Measurements from ENCODE around the gene MED8. TPM values are rescaled to one million over a fixed set of nuclear protein-coding genes. Genes with fewer than 3 reads are reported as not detected.

Gene MED8
- total and polyA plus RNA-seq, 9 of the 15 experiments (the other 6 are each of a cell fraction or from before 2014, with no cell fraction given): 23.0 to 120 (median 56.4) TPM

GRCh38 chr1:43395523-43395922 is 5.9 kb upstream of the MED8 start:
- H2AFZ ChIP-seq (ENCODE audit: low read depth, low read length): no peak overlapping the region
- no peaks in the 10 kb centered on the region for H4K20me1 ChIP-seq (replicated peaks; ENCODE audit: control insufficient read depth, insufficient read depth, low read length)
- in situ Hi-C loops (cut with MboI): no loop called here
- CTCF ChIA-PET (ENCODE audit: low intra/inter-chr PET ratio): no interaction called here
- BruUV-seq (replicated peaks): no TSS peak
- H3K79me2 ChIP-seq (ENCODE audit: control insufficient read depth, insufficient read depth, low read length): peaks cover 8% of the 10 kb centered on the region
- H3K27me3 ChIP-seq (ENCODE audit: control insufficient read depth in 2 of 2, insufficient read depth in 2 of 2, low read length in 2 of 2): no peaks in the 10 kb centered on the region
- POLR2A ChIA-PET: interaction anchor here (0.7 kb wide), 1 partner anchor 18 kb away, joined by 3 read pairs; no protein-coding TSS in a partner anchor
- H3K4me3 ChIP-seq: no peak overlapping the region
- H3K36me3 ChIP-seq (ENCODE audit: control insufficient read depth, insufficient read depth, low read length): no peaks in the 10 kb centered on the region; the same call in 2 of the 3 replicates
- 69% methylated on average over 4 of the region's 4 CpGs for WGBS (ENCODE audit: insufficient coverage, low coverage, missing lambda C conversion rate)
- H3K9ac ChIP-seq (ENCODE audit: insufficient read depth in 1 of 2, low read depth in 2 of 2, low read length in 2 of 2): no peak overlapping the region
- no peaks in the 10 kb centered on the region for H3K9me3 ChIP-seq (replicated peaks; ENCODE audit: control insufficient read depth, insufficient read depth, low read depth, low read length)
- FAIRE-seq: no peak
- TF ChIP-seq TOE1 (IDR thresholded peaks at IDR 0.05; ENCODE audit: borderline replicate concordance) (no peak), TOE1 (CRISPR knock-in tag; IDR thresholded peaks at IDR 0.05; ENCODE audit: borderline replicate concordance, low read depth) (no peak), ETV1 (tag; conservative IDR thresholded peaks at IDR 0.05; ENCODE audit: low read depth) (no peak), FOXK1 (CRISPR knock-in tag; IDR thresholded peaks at IDR 0.05; ENCODE audit: borderline replicate concordance) (no peak), ZNF699 (CRISPR knock-in tag; IDR thresholded peaks at IDR 0.05; ENCODE audit: insufficient replicate concordance) (no peak), JUNB (CRISPR knock-in tag; conservative IDR thresholded peaks at IDR 0.05) (no peak), RBBP5 (IDR thresholded peaks at IDR 0.05; ENCODE audit: borderline replicate concordance, insufficient read depth, low read length, poor library complexity, severe bottlenecking) (no peak), MED1 (CRISPR knock-in tag; IDR thresholded peaks at IDR 0.05; ENCODE audit: borderline replicate concordance) (no peak), SIN3A (IDR thresholded peaks at IDR 0.05; ENCODE audit: borderline replicate concordance in 2 of 2, control insufficient read depth in 1 of 2, low read depth in 2 of 2, low read length in 2 of 2) (no peak), BRD4 (IDR thresholded peaks at IDR 0.05) (no peak), KLF1 (tag; IDR thresholded peaks at IDR 0.05) (no peak), MAFK (IDR thresholded peaks at IDR 0.05; ENCODE audit: low read length) (no peak), ZC3H8 (IDR thresholded peaks at IDR 0.05) (no peak), ZNF224 (CRISPR knock-in tag; IDR thresholded peaks at IDR 0.05) (no peak), SRF (CRISPR knock-in tag; IDR thresholded peaks at IDR 0.05) (no peak), MCM5 (IDR thresholded peaks at IDR 0.05; ENCODE audit: low read depth) (no peak), ZNF592 (IDR thresholded peaks at IDR 0.05) (no peak)
- TF ChIP-seq, protein P1, sequence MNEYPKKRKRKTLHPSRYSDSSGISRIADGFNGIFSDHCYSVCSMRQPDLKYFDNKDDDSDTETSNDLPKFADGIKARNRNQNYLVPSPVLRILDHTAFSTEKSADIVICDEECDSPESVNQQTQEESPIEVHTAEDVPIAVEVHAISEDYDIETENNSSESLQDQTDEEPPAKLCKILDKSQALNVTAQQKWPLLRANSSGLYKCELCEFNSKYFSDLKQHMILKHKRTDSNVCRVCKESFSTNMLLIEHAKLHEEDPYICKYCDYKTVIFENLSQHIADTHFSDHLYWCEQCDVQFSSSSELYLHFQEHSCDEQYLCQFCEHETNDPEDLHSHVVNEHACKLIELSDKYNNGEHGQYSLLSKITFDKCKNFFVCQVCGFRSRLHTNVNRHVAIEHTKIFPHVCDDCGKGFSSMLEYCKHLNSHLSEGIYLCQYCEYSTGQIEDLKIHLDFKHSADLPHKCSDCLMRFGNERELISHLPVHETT (CRISPR knock-in tag; conservative IDR thresholded peaks at IDR 0.05 in 1 of 2, IDR thresholded peaks at IDR 0.05 in 1 of 2): no peak
- H3K9me1 ChIP-seq (ENCODE audit: control insufficient read depth, insufficient read depth, low read length): no peaks in the 10 kb centered on the region
- no peak for ATAC-seq
- H3K4me2 ChIP-seq (ENCODE audit: insufficient read depth, low read length): no peak overlapping the region
- no peak overlapping the region for H3K27ac ChIP-seq (ENCODE audit: extremely low read depth, low read depth, low read length)
- no peak for DNase-seq (ENCODE audit: extremely low read depth in 1 of 4, low spot score in 3 of 4)
- intact Hi-C loops (cut with micrococcal nuclease): no loop called here
- H3K4me1 ChIP-seq (replicated peaks in 1 of 2; ENCODE audit: control insufficient read depth in 2 of 2, insufficient read depth in 2 of 2, low read length in 2 of 2): peaks cover 0 to 3% of the 10 kb centered on the region in 2 experiments; a peak in 2 of 5 replicates
